Type B pancreatic cell (in vitro differentiated cells): ENCODE measurements around the gene MRTFA. TPM values are rescaled to one million over a fixed set of nuclear protein-coding genes. Genes with fewer than 3 reads are reported as not detected.

Source experiments
- DNase-seq: peaks from one replicate; pipeline ENCODE4 v3.0.0; 2021; ENCODE audit warnings: mixed read lengths; ENCODE audit not compliant: unreplicated experiment; ENCODE audit errors: extremely low spot score
- H3K27ac Mint-ChIP-seq: 2 replicates; pipeline ENCODE4 v1.8.0; 2021; ENCODE audit warnings: mild to moderate bottlenecking, mixed read lengths
- H3K27me3 Mint-ChIP-seq: 2 replicates; pipeline ENCODE4 v1.8.0; 2021; ENCODE audit warnings: mixed read lengths
- H3K36me3 Mint-ChIP-seq: 2 replicates; pipeline ENCODE4 v1.8.0; 2021; ENCODE audit warnings: mixed read lengths
- H3K4me1 Mint-ChIP-seq: one replicate; pipeline ENCODE4 v1.8.0; 2021; ENCODE audit warnings: mixed read lengths; ENCODE audit not compliant: unreplicated experiment
- H3K4me3 Mint-ChIP-seq: 2 replicates; pipeline ENCODE4 v1.8.0; 2021; ENCODE audit warnings: mild to moderate bottlenecking, mixed read lengths
- H3K9me3 Mint-ChIP-seq: 2 replicates; pipeline ENCODE4 v1.8.0; 2021; ENCODE audit warnings: mixed read lengths
- CTCF ChIP-seq: fragments of 200-600 bp; sonication (generic); conservative IDR thresholded peaks from 2 replicates; pipeline ENCODE4 v1.5.0; 2021; ENCODE audit warnings: antibody characterized with exemption, mild to moderate bottlenecking
- total RNA-seq: library from RNA; stranded (reverse); gene quantifications from 2 replicates; pipeline ENCODE4 v1.2.1, GENCODE V29; 2021; ENCODE audit warnings: low replicate concordance

The MRTFA gene
- total RNA-seq, 1 donor from 2014 or later: 49.8 TPM

GRCh38 chr22:40526960-40527359, 109.6 kb downstream of the MRTFA start:
- Mint-ChIP-seq H3K4me3 (no peak overlapping the region), H3K36me3 (peaks cover 9% of the 10 kb centered on the region)

GRCh38 chr22:40525250-40525884, 111.2 kb downstream of the MRTFA start:
- H3K36me3 Mint-ChIP-seq: peaks cover 13% of the 10 kb centered on the region
- TF ChIP-seq CTCF: peak; percentile 93
- no peaks in the 10 kb centered on the region for H3K27me3 Mint-ChIP-seq
- H3K4me3 Mint-ChIP-seq: no peak overlapping the region
- H3K27ac Mint-ChIP-seq: no peak overlapping the region
- no peaks in the 10 kb centered on the region for H3K9me3 Mint-ChIP-seq
- DNase-seq: no peak
- peaks cover 9% of the 10 kb centered on the region for H3K4me1 Mint-ChIP-seq

More at GRCh38 chr22:40526960-40527359, 109.6 kb downstream of the MRTFA start:
- no peaks in the 10 kb centered on the region for H3K27me3 Mint-ChIP-seq
- TF ChIP-seq CTCF: no peak
- H3K9me3 Mint-ChIP-seq: no peaks in the 10 kb centered on the region
- H3K4me1 Mint-ChIP-seq: peaks cover 19% of the 10 kb centered on the region
- no peak for DNase-seq
- H3K27ac Mint-ChIP-seq: no peak overlapping the region

- Mint-ChIP-seq H3K36me3 (peaks cover 14% of the 10 kb centered on the region), H3K9me3 (no peaks in the 10 kb centered on the region), H3K4me1 (peaks cover 9% of the 10 kb centered on the region), H3K4me3 (no peak overlapping the region), H3K27me3 (no peaks in the 10 kb centered on the region), H3K27ac (no peak overlapping the region)
- DNase-seq: no peak
- no peak for TF ChIP-seq CTCF
Measured at GRCh38 chr22:40524392-40525249, 111.9 kb downstream of the MRTFA start.

GRCh38 chr22:40522141-40522540, 114.4 kb downstream of the MRTFA start:
- Mint-ChIP-seq H3K4me1 (peaks cover 10% of the 10 kb centered on the region), H3K9me3 (no peaks in the 10 kb centered on the region), H3K4me3 (no peak overlapping the region), H3K27me3 (no peaks in the 10 kb centered on the region), H3K27ac (no peak overlapping the region), H3K36me3 (peaks cover 19% of the 10 kb centered on the region)
- no peak for TF ChIP-seq CTCF
- no peak for DNase-seq

GRCh38 chr22:40521046-40521445, 115.5 kb downstream of the MRTFA start:
- Mint-ChIP-seq H3K9me3 (no peaks in the 10 kb centered on the region), H3K36me3 (peaks cover 21% of the 10 kb centered on the region), H3K27me3 (no peaks in the 10 kb centered on the region), H3K4me3 (no peak overlapping the region), H3K27ac (no peak overlapping the region), H3K4me1 (peaks cover 7% of the 10 kb centered on the region)
- no peak for TF ChIP-seq CTCF
- no peak for DNase-seq
